Astrocyte of the spinal cord (primary cell): ENCODE data around the gene OR51M1.

Experiments
- DNase-seq: peaks from one replicate; pipeline ENCODE4 v3.0.0; 2011; ENCODE audit warnings: low read depth, low spot score
- H3K4me3 ChIP-seq: 2 replicates; pipeline ENCODE4 v1.5.1; 2011; ENCODE audit warnings: low read depth, mild to moderate bottlenecking, low read length, moderate library complexity
- in situ Hi-C: cut with HindIII; loops from 2 replicates; pipeline ENCODE4 v1.10.0; 2017; ENCODE audit warnings: low sequenced_read_pairs
- TF ChIP-seq, protein P1 (sequence below): IDR thresholded peaks from 2 replicates; pipeline ENCODE4 v1.5.1; 2012; ENCODE audit warnings: low read depth, mild to moderate bottlenecking, low read length, inconsistent platforms

The OR51M1 gene

GRCh38 chr11:5423131-5423530 lies 39.5 kb downstream of the OR51M1 start:
- in situ Hi-C loops, result no loop called here
- TF ChIP-seq, protein P1, sequence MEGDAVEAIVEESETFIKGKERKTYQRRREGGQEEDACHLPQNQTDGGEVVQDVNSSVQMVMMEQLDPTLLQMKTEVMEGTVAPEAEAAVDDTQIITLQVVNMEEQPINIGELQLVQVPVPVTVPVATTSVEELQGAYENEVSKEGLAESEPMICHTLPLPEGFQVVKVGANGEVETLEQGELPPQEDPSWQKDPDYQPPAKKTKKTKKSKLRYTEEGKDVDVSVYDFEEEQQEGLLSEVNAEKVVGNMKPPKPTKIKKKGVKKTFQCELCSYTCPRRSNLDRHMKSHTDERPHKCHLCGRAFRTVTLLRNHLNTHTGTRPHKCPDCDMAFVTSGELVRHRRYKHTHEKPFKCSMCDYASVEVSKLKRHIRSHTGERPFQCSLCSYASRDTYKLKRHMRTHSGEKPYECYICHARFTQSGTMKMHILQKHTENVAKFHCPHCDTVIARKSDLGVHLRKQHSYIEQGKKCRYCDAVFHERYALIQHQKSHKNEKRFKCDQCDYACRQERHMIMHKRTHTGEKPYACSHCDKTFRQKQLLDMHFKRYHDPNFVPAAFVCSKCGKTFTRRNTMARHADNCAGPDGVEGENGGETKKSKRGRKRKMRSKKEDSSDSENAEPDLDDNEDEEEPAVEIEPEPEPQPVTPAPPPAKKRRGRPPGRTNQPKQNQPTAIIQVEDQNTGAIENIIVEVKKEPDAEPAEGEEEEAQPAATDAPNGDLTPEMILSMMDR, result no peak
- no peak overlapping the region for H3K4me3 ChIP-seq
- no peak for DNase-seq

DNA sequence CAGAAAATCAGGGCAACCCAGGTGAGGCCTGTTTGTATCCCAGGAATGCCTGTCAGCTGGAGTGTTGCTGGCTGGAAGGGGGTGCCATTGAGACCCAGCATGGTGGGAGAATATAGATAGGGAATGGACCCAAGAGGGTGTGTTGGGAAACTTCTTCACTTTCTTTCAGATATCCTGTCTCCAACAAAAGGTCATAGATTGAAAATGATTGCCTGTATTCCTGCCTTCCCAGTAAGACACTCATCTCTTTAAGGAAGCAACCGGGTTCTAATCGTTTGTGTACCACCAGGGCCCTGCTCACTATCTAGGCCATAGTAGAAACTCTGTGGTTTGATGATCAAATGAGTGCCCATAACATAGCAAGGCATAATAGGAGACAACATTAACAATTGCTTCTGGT lies 57.8 kb downstream of the OR51M1 start, which contains the start of gene OR51I1:
TSS of gene OR51I1 (minus strand) at position 101 of the 400 bp plus-strand sequence. CDS start at position 101, 0 bp downstream.
- TF ChIP-seq, protein P1, result no peak
- H3K4me3 ChIP-seq, result no peak within 1 kb of the TSS
- DNase-seq, result no peak
- in situ Hi-C loops, result no loop called here
